Measurements from ENCODE around the gene DHRS3.
"Not testable (repeated sequence)": the region's sequence is repeated elsewhere in the genome, so short reads cannot be mapped to it uniquely, and the experiment has no call there.

Gene DHRS3, protein sequence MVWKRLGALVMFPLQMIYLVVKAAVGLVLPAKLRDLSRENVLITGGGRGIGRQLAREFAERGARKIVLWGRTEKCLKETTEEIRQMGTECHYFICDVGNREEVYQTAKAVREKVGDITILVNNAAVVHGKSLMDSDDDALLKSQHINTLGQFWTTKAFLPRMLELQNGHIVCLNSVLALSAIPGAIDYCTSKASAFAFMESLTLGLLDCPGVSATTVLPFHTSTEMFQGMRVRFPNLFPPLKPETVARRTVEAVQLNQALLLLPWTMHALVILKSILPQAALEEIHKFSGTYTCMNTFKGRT

DNA sequence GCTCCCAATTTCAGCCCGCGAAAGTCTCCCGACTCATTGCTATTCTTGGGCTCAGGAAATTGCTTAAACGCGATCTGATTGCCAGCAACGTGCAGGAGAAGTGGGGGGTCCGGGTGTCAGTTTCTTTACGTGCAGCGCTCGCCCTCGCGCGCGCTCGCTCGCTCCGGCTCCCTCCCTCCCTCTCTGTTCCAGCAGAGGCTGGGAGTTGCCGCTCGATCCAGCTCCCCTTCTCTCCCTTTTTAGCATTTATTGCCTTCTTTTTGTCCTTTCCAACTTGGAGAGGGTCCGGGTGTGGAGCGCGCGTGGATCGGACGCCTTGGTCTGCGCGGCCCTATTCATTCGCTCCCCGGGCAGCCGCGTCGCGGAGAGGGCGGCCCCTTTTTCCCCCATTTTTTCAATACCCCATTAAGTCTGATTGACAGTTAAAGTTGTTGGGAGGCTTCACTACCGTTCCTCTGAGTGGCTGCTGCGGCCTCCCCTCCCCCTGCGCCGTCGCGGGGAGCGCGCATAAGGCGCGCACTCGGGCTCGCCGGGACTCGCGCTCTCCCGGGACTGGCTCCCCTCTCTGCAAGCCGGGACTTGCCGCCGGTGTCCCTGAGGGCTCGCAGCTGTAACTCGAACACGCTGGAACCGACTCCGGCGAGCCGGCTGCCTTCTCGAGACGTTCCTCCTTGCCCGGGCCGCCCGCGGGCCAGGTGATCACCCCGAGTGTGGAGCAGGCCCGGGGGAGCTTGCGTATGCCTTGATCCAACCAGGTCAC, at the start of gene DHRS3:
TSS of gene DHRS3 (minus strand) at position 310 of the 760 bp plus-strand sequence. CDS start 862 bp downstream, outside the sequence.
- in situ Hi-C loops (cut with MboI; ENCODE audit: low sequenced_read_pairs) = no loop called here

DNA sequence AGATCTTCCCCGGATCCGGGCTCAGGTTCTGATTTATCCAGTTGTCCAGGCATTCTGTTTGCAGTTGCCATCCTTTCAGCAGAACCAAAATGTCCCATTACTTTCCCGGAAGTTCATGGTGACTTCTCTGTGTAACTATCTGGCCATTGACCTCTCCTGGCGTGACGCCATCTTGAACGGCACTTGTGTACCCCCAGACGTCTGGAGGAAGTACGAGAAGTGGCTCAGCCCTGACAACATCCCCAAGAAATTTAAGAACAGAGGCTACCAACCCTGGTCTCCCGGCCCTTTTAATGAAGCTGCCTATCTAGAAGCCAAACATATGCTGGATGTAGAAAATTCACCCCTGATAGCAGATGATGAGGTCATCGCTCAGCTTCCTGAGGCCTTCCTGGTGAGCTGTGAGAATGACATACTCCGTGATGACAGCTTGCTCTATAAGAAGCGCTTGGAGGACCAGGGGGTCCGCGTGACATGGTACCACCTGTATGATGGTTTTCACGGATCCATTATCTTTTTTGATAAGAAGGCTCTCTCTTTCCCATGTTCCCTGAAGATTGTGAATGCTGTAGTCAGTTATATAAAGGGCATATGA, 48.2 kb upstream of the DHRS3 start:
- in situ Hi-C loops (cut with MboI; ENCODE audit: low sequenced_read_pairs) = loop anchor here (25.0 kb wide), 1 partner anchor 354 kb away; no protein-coding TSS in a partner anchor

DNA sequence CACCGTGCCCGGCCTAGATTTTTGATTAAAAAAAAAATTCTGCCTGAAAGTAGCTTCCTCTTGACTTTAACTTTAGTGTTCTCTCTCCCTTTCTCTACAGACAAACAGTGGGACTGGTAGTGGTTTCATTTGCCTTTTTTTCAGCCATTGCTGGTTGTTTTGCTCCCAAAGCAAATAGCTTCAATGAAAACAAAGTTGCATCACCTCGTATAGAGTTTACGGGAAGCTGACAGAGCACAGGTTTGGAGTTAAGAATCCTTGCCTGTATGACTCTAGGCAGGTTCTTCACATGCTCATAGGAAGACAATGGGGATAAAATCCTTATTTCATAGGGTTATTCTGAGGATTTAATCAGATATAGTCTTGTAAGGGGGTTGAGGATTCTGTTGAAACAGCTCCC, 47.5 kb upstream of the DHRS3 start:
- in situ Hi-C loops (cut with MboI; ENCODE audit: low sequenced_read_pairs) = loop anchor here (25.0 kb wide), 1 partner anchor 353 kb away; no protein-coding TSS in a partner anchor

DNA sequence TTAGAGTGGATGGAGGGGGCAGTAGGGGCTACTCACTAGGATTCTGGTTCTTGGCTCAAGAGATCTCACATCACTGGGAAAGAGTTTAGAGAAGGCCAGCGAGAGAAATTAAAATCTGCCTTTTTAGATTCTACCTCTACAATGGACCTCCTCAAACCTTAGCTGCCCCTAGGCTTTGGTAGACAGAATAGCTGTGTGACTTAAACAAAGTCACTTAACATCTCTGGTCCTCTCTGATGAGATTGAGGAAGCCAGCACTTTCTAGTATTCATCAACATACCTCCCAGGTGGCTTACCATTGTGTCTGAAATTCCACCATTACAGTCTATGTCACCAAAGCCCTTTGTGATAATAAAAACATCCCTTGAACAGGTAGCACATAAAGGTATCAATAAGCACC, 44.5 kb upstream of the DHRS3 start:
- in situ Hi-C loops (cut with MboI; ENCODE audit: low sequenced_read_pairs) = loop anchor here (25.0 kb wide), 1 partner anchor 350 kb away; no protein-coding TSS in a partner anchor

DNA sequence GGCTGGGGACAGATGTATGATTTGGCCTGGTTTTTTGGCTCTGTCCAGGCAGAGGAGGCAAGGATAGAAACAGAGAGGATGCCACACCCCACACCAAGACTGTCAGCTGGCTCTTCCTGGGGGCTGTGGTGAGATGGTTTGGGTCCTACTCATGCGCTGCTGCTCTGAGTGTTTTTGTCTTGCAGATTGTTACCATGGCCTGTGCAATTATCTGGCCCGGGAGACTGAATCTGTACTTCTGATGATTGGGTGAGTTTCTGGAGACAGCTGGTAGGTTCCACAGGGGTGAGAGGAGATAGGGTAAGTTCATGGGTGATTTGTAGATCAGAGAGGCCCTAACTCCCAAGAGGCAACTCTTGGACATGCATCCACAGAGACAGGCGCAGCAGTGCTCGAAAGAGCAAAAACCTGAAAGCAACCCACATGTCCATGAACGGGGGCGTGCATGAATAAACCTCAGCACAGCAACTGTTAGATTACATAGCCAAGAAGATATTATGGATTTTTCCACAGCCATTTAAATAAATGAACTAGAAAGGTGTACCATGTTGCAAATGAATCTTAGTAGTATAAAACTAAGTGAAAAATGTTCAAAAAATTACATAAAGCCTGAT, 43.7 kb upstream of the DHRS3 start:
- in situ Hi-C loops (cut with MboI; ENCODE audit: low sequenced_read_pairs) = loop anchor here (25.0 kb wide), 1 partner anchor 349 kb away; no protein-coding TSS in a partner anchor

DNA sequence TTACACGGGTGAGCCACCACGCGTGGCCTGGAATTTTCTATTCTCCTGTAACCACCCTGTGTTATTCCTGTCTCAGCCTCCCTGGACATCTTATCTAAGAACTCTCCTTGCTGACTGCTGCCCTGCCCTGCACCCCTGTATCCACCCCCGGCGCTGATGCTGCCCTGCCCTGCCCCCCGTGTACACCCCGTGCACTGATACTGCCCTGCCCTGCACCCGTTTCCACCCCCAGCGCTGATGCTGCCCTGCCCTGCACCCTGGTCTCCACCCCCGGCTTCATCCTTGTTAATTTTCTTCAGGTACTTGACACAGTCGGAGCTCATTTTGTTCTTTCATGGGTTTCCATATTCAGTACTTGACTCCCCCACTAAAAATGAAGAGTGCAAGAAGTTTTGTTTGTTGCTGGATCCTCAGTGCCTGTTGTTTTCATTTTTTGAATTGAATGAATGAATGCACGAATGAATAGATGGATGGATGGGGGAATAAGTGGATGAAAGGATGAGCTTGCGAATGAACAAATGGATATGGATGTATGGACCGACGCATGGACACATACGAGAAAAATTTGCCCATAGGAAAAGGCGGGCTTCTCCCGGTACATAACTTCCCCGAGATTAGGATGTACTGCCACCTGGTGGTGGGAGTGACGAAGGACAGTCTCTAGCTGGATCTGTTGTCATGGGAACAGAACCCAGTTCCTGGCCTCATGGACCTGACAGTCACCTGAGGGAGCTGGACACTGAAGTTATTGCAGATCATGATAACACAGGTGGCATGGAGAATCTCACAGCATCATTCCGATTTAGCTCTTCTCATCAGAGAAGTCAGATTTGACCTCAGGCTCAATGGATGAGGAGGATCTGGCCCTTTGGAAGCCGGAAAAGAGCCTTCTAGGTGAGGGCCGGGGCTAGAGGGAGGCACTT, 40.8 kb upstream of the DHRS3 start:
- in situ Hi-C loops (cut with MboI; ENCODE audit: low sequenced_read_pairs) = loop anchor here (25.0 kb wide), 1 partner anchor 346 kb away; no protein-coding TSS in a partner anchor

DNA sequence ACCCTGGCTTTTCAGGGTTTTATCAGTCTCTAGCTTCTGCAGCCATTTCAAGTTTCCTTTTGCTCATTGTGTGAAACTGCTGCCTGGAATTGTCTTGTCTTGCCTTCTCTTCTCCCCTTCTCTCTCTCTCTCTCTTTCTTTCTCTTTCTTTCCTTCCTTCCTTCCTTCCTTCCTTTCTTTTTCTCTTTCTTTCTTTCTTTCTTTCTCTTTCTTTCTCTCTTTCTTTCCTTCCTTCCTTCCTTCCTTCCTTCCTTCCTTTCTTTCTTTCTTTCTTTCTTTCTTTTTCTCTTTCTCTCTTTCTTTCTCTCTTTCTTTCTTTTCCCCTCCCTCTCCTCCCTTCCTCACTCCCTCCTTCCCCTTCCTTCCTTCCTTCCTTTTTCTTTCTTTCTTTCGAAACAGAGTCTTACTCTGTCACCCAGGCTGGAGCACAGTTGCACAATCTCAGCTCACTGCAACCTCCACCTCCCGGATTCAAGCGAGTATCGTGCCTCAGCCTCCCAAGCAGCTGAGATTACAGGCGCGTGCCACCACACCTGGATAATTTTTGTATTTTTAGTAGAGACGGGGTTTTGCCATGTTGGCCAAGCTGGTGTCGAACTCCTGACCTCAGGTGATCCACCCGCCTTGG, 40.0 kb upstream of the DHRS3 start:
- in situ Hi-C loops (cut with MboI; ENCODE audit: low sequenced_read_pairs) = loop anchor here (25.0 kb wide), 1 partner anchor 346 kb away; no protein-coding TSS in a partner anchor

DNA sequence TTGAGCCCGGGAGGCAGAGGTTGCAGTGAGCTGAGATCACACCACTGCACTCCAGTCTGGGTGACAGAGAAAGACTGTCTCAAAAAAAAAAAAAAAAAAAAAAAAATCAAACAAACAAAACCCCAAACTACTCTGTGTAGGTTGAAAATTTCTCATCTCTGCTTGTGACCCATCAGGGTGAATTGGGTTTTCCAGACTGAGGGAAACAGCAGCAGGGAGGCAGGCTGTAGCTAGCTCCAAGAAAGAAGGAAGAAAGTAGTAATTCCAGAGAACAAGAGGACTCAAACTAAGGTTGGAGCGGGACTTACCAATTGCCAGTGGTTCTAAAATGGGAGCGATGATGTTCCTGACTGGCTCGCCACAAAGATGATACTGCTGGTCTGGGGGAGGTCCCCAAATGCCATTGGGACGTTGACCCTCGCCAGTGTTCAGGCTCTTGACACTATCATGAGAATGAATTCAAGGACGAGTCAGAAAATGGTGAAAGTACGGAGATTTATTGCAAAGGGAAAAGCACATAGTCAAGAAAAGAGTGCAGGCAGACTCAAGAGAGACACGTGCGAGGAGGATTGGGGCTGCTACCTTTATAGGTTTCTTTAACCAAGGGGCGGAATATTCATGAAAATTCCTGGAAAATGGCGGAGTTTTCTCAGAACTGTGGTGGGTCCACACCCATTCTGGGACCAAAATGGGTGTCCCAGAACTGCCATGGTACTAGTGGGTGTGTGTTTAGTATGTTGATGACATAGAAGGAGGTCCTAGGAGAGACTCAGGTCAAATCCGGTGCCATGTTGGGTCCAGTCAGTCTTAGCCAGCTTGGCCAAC, 39.3 kb upstream of the DHRS3 start:
- in situ Hi-C loops (cut with MboI; ENCODE audit: low sequenced_read_pairs) = loop anchor here (25.0 kb wide), 1 partner anchor 345 kb away; no protein-coding TSS in a partner anchor

DNA sequence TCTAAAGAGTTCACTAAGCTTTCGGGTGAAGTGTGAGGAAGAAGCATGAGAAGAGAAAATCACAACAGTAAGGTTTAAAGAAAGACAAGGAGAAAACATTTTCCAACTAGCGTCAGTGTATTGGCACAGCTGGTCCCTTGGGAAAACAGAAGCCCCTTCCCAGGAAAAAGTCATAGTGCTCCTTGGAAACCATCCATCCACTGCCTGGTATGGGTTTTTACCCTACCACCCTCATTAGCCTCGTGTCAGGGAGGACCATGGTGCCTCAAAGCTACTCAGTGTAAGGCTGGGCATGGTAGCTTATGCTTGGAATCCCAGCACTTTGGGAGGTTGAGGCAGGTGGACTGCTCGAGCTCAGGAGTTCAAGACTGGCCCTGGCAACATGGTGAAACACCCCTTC, 38.6 kb upstream of the DHRS3 start:
- in situ Hi-C loops (cut with MboI; ENCODE audit: low sequenced_read_pairs) = loop anchor here (25.0 kb wide), 1 partner anchor 344 kb away; no protein-coding TSS in a partner anchor

DNA sequence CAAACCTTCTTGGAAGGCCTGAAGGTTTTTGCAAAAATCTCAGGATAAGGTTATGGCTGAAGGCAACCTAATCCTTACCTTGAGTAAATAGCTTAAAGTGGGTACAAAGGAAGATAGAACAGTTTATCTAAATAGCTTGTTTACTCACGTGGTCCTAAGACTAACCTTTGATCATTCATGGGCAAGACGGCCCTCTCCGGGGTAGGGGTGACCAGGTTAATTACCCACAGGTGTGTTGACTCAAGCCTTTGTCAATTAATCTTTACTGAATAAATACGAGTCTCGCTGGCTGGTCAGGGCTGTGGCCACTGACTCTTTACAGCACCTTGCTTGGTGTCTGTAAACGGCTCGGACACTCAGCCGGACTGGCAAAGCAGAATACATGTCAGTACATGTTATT, 36.6 kb upstream of the DHRS3 start:
- in situ Hi-C loops (cut with MboI; ENCODE audit: low sequenced_read_pairs) = loop anchor here (25.0 kb wide), 1 partner anchor 342 kb away; no protein-coding TSS in a partner anchor

DNA sequence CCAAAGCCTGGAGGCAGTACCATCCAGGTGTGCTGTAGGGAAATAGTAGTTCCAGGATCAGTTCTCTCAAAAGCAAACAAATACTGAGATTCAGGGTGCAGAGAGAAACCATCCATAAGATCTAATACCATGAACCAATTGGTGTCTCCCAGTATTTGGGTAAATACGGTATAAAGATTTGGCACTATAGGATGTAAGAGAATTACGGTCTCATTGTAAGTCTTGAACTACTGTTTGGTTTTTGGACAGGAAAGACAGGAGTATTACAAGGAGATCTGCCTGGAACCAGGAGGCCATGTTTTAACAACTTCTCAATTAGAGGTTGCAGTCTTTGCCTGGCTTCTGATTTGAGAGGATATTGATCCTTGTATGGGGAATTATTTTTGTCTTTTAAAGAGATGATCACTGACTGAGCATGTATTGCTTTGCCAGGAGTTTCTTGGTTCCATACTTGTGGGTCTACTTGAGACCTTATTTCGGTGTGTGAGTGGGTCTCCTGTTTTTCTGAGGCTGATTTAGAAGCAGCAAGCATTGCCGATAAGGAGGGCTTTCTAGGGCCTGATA, 36.1 kb upstream of the DHRS3 start:
- in situ Hi-C loops (cut with MboI; ENCODE audit: low sequenced_read_pairs) = loop anchor here (25.0 kb wide), 1 partner anchor 342 kb away; no protein-coding TSS in a partner anchor

DNA sequence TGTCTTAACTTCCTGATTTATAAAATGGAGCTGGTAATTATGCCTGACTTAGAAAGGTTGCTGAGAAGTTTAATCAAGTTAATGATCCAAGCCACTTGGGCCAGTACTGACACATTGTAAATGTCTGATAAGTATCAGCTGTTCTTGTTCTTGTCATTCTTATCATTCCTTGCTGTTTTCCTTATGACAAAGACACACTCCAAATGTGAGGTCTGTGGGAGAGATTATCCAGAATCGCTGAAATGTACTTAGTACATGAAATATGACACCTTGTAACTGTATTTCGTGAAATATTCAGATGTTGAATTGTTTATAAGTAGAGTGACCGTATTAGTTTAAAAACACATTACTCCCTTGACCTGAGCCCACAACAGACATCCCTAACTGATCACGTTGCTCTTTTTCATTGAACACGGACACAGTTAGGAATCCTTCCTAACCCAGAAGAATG, 32.0 kb upstream of the DHRS3 start:
- in situ Hi-C loops (cut with MboI; ENCODE audit: low sequenced_read_pairs) = loop anchor here (25.0 kb wide), 1 partner anchor 338 kb away; no protein-coding TSS in a partner anchor

DNA sequence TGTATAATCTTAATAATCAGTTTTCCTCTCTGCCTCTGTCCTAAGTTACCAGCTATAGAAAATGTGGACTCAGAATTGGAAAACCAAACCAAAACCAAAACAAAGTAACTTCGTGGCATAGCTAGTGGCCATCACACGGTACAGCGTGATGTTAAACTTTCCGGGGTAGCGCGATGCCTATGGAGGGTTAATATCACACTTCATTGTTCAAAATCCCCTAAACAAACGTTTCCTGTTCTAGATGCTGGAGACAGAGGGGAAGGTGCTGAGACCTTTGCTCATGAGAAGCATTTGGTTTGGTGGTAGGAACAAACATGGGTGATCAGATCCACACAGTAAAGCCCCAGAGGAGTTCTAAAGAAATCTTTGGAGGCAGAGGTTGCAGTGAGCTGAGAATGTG, 30.7 kb upstream of the DHRS3 start:
- in situ Hi-C loops (cut with MboI; ENCODE audit: low sequenced_read_pairs) = no loop called here

DNA sequence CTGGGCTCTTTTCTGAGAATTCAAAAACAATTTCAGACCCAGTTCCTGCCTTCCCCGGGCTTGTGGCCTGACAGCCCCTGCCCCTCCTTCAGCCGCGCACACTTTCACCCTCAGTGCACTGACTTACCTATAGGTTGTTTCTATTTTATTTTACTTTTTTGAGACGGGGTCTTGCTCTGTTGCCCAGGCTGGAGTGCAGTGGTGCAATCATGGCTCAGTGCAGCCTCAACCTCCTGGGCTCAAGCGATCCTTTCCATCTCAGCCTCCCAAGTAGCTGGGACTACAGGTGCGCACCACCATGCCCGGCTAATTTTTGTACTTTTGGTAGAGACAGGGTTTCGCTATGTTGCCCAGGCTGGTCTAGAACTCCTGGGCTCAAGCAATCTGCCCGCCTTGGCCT, 27.4 kb upstream of the DHRS3 start:
- in situ Hi-C loops (cut with MboI; ENCODE audit: low sequenced_read_pairs) = not testable (repeated sequence)

DNA sequence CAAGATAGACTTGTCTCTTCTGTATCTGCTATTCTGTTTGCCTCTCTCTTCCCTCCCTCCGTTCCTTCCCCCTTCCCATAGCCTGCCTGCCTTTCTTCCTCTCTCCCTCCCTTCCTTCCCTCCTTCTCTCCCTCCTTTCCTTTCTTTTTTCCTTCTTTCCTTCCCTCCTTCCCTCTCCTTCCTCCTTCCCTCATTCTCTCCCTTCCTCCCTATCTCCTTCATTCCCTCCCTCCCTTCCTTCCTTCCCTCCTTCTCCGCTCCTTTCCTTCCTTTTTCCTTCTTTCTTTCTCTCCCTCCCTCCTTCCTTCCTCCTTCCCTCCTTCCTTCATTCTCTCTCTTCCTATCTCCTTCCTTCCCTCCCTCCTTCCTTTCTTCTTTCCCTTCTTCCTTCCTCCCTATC, 26.8 kb upstream of the DHRS3 start:
- in situ Hi-C loops (cut with MboI; ENCODE audit: low sequenced_read_pairs) = no loop called here

DNA sequence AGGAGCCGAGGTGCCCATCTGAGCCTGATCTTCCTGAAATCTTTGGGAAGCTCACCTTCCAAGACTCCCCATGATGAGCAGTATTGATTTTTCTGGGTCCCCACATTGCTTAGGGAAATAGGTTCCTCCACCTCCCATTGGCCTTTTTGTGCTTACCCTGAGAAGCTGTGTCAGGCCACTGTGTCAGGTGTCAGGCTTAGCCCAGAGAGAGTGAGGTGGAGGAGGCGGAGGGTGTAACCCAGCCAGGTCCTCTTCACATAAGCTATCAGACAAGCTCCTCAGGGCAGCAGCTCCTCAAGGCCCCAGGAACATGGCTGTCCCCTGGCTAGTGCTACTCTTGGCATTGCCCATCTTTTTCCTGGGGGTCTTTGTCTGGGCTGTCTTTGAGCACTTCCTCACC, 26.2 kb upstream of the DHRS3 start:
- in situ Hi-C loops (cut with MboI; ENCODE audit: low sequenced_read_pairs) = no loop called here

DNA sequence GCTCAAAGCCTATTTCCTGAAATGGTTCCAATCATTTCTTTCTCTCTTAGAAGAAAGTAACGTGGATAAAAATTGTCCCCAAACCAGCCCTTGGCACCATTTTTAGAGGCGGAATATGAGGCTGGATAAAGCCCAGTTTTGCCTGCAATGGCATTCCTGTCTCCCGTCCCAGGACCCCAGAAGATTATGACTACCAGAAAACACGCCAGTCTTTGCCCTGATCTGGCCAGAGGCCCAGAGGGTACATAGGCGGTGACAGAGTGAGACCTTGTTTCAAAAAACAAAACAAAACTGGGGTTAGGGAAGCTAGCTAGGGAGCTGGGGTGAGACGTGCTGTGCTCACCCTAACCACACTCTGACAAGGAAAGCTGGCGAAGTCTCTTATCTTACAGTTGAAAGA, 25.8 kb upstream of the DHRS3 start, which contains the start of gene AADACL4:
TSS of gene AADACL4 (plus strand) at position 301 of the 400 bp plus-strand sequence. CDS start 462 bp downstream, outside the sequence.
- in situ Hi-C loops (cut with MboI; ENCODE audit: low sequenced_read_pairs) = no loop called here

DNA sequence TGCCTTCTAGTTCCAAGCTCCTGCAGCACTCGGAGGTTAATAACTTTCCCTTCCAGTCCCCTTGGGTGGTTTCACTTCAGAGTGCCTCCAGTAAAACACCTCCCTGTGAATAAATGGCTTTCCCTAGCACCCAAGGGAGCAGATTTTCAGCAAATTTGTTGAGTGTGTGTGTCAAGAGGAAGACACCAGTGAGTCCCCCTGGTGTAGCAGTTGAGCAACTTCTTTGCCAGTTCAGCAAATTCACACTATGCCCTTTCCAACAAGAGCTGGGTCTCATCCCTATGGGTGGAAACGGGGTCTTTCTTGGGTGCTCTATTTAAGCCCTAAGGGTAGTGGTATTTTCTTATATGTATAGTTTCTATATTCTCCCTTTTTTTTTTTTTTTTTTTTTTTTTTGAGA, 25.1 kb upstream of the DHRS3 start:
- in situ Hi-C loops (cut with MboI; ENCODE audit: low sequenced_read_pairs) = no loop called here
